Amniotic stem cell (primary cell): ENCODE results near the gene LUZP2.
"Not testable (repeated sequence)": the region's sequence is repeated elsewhere in the genome, so short reads cannot be mapped to it uniquely, and the experiment has no call there.

Experiments used
- DNase-seq: peaks from one replicate; lab custom pipeline; 2025; lab: John Stamatoyannopoulos, UW

The LUZP2 gene

DNA sequence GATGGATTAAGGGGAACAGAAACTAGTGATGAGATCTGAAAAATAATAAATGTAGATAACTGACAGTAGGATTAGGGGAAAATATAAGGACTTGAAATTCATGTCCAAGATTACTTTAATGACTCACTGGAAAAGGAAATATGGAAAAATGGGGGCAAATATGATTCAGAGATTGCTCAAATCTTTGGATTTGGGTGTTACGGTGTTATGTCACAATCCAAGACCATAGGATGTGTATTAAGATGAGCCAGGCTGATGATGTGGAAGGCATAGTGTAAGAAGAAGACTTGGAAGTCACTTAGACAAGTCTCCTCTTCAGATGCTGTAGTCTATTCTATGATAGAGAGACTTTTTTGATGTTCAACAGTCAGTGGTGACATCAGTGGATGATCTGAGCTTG lies 323.7 kb downstream of the LUZP2 start:
- DNase-seq, result no peak

DNA sequence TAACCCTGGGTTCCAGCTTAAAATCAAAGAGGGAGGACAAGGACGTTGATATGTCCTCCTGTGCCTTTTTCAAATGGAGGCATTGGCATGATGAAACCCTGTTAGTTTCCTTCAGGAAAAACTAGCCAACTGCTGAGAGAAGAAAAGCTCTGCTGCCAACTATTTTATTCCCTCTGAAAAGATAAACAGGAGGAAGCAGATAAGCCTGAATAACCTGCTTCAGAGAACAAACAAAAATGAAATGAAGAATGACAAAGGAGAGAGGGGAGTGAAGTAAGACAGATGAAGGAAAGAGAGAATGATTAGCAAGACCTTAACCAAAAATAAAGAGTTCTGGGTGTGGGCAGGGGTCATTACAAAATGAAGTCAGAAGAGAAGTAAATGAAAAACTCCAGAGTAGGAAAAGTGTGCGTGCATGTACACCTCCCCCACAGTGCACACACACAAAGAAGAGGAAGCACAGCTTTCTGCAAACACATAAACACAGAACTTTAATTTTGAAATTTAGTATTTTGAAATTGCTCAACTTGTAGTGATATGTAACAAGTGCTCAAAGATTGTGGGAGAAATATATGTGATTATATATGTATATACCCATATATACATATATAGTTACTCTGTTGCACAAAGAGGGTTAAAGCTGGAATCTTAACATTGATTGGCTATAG lies 332.2 kb downstream of the LUZP2 start:
- no peak for DNase-seq

DNA sequence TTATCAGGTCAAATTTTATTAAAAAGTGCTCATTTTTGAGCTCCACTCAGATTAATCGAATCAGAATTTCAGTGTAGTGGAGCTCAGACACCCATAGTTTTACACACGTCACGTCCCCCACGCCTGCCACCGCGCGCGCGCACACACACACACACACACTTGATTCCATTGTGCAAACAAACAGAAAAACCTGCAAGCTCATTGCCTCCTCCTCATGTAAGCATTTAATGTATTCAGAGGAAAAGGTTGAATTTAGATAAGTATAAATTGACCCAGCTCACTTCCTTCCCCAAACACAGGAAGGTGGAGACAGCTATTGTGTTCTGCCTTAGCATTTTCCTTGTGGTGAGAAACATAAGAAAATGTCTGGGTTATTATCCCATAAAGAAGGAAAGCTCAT lies 336.7 kb downstream of the LUZP2 start:
- DNase-seq, result no peak

DNA sequence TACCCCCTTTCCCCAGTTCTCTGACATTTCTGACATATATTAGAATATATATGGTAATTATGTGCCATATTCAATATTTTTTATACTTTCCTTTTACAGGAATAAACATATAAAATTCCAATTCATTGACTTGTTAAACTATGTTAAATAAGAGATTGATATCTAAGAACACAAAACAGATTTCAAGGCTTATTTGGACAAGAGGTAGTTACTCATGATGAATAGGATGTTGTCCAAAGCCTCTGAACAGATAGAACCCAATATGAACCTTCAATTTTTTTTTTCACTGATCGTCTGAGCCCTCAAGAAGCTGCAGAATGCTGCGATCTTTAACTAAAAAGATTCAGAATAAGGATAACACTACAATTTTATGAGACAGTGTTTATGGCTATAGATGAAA lies 340.3 kb downstream of the LUZP2 start:
- no peak for DNase-seq

DNA sequence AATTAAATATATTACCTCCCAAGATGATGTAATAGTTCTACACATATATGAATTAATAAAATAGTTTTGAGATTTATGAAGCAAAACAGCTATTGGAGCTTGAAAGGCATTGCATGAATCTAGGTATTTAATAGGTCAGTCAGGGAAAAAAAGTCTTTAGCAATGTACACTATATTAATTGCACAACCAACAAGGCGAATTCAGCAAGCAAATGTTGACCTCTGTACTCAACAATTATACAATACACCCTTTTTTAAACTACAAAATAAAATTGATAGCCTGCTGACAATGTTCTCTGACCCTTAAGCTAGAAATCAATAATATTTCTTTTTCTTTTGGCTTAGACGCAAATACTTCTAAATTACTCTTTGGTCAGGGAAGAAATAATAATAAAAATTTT lies 345.5 kb downstream of the LUZP2 start:
- no peak for DNase-seq

DNA sequence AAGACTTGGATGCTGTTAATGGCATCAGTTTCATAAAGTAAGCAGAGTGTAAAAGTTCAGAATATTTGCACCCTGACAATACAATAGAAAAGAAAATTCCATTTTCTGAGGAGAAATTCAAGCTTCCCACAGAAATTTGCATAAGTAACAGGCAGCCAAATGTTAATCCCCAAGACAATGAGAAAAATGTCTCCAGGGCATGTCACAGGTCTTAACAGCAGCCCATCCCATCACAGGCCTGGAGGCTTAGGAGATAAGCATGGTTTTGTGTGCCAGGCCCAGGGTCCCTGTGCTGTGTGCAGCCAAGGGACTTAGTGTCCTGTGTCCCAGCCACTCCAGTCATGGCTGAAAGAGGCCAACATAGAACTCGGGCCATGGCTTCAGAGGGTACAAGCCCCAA lies 347.6 kb downstream of the LUZP2 start:
- DNase-seq, result no peak

DNA sequence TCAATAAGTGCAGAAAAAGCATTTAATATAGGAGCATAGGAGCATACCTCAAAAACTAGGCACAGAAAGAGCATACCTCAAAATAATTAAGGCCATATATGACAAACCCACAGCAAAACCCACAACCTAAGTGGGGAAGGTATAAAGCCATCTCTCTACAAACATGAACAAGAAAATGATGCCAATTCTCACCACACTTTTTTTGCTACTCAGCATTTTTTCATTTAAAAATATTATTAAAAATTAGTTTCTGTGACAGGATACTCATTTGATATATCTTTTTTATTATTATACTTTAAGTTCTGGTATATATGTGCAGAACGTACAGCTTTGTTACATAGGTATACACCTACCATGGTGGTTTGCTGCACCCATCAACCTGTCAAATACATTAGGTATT lies 352.0 kb downstream of the LUZP2 start:
- DNase-seq, result no peak

DNA sequence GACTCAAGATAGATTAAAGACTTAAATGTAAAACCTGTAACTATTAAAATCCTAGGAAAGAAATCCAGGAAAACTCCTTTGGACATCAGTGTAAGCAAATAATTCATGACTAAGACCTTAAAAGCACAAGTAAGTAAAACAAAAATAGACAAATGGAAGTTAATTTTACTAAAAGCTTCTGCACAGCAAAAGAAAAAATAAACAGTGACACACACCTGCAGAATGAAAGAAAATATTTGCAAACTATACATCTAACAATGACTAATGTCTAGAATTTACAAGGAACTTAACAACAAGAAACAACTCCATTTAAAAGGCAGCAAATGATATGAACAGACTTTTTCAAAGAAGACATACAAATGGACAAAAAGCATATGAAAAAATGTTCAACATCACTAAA lies 359.1 kb downstream of the LUZP2 start:
- DNase-seq, result no peak

DNA sequence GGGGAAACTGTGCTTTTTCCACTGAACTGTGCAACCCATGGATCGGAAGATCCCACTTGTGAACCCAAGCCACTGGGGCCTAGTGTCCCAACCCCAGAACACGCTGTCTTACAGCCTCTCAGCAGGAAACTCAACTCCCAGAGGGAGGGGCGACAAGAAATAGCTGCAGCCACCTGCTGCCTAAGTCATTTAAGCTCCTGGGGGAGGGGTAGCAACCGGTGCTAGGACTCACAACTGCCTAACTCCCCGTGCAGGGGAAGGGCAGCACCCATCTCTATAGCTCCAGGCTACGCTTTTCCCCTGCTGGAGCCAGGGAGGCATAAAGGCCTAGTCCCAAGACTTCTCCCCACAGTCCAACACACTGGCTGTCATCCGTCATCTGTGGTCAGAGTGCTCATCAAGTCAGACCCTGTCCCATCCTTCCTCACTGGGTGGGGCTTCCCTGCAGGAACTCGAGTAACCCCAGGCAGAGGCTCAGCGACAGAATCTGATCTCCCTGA lies 363.0 kb downstream of the LUZP2 start:
- no peak for DNase-seq

DNA sequence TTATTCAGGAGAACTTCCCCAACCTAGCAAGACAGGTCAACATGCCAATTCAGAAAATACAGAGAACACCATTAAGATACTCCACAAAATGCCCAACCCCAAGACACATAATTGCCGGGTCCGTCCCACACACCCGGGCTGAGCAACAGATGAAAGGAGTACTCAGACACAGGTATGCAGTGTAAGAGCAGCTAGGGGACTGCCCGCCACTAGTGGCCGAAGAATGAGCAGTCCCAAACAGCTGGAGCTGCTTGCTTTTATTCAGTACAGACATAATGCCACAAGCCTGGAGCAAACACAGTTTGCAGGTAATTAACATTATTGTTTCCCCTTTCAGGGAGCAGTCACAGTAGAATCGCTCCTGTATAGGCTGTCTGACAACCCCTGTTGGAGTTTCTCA lies 364.6 kb downstream of the LUZP2 start:
- no peak for DNase-seq

DNA sequence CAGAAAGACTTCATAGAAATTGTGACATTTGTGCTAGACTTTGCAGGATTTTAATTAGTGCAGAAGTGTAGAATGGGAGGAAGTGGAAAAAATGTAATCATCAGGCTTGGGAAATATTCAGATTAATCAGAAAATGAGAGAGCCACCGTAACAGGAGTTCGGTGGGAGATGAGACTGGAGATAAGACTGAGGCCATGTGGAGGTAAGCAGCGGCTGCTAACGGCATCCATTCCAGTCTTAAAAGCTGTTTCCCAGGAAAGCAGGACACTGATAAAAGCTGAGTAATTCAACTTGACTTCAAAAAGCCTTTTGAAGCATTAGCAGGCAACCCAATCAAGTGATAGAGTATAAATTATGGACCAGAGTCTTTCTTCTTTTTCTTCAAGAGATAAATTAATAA lies 369.9 kb downstream of the LUZP2 start:
- no peak for DNase-seq

DNA sequence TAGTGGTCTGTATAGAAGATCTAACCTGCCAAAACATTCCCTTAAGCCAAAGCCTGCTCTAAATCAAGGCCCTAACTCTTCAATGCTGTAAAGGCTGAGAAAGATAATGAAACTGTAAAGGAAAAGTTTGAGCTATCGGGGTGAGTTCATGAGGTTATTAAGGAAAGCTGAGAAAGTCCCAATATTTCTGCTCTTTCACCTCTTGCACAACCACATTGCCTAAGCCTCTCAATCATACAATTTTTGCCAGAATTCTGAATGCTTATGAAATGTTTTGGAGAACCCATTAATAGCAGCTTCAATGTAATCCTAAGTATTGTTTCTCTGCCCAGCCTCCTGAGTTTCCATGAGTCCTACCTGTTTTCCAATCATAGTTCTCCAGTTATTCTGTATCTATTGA lies 373.2 kb downstream of the LUZP2 start:
- no peak for DNase-seq

DNA sequence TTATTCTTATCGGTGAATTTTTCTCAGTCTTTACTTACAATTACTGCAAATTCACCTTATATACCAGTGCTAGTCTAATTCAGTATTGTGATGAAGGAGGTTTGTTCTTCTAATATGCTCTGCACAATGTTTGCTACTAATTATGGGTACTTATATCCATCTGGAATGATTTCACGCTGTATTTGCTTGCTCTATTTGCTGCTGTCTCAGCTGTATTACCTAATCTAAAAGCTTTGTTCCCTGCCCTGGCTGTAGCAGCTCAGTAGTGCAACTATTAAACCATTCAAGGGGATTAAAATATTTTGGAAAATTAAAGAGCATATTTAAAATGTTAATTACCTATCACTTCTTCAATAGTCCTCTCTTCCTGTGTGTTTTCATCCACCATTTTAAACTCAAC lies 375.3 kb downstream of the LUZP2 start:
- no peak for DNase-seq

DNA sequence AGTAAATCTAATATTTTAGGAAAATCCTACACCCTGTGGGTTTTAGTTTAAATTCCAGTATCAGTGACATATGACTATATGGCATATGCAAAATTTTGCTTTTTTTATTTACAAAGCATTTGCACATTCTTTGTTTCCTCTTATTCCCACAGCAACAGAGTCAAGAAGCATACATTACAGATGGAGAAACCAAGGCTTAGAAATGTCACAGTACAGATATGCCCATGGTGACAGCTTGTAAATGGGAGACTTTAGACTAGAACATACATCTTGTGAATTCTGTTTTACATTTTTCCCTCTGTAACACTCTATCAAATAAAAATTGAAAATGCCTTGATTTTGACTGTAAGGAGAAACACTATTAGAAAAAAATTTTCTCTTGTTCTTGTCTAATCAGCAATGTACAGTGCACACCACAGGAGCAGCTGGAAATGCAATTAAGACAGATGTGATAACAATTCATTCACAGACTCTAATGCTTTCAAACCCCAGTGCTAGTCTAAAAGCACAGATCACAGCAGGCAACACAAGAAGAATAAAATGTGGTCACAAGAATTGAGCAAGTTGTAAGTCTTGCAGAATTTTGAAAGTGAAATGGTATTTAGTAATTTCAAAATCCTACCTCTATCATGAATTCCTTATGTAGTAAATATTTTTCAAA lies 375.9 kb downstream of the LUZP2 start:
- DNase-seq, result no peak

DNA sequence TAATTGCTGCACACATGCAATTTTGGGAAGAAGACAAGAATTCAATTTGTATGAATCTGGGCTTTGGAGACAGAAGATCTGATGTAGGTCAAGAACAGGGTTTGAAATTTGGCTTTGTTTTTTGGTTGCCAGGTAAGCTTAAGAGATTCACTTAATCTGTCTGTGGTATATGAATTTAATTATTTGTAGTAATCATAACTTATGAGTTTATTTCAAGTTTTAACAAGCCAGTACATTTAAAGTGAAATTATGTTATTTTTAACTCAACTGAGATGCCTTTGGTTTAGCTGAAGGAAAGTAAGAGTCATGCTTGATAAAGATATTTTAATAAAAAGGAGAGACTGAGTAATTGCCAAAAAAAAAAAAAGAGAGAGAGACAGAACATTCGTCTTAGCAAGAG lies 384.1 kb downstream of the LUZP2 start:
- DNase-seq, result no peak

DNA sequence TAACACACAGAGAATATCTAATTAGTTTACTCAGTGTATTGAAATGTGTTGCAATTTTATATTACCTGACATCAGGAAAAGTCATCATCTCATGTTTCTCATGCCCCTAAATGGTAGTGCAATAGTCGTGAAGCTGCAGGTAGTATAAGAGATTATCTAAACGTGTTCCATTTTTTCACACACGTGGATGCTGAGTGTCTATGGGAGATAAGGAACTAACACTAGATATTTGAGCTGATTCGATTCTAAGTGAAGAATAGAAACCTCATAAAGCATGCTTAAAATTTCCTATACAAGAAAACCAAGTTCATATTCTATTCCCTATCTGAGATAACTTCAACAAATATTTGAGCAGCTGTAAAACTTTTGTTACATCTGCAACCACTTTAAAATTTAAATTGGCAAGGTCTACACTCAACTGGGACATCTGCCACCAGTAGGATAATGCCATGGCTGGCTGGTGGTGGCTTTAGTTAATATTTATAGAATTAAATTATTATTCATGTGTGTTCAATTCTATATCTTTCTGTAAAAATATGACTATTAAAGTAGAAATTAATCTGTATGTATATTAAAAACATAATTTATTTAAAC lies 388.8 kb downstream of the LUZP2 start:
- DNase-seq, result no peak

DNA sequence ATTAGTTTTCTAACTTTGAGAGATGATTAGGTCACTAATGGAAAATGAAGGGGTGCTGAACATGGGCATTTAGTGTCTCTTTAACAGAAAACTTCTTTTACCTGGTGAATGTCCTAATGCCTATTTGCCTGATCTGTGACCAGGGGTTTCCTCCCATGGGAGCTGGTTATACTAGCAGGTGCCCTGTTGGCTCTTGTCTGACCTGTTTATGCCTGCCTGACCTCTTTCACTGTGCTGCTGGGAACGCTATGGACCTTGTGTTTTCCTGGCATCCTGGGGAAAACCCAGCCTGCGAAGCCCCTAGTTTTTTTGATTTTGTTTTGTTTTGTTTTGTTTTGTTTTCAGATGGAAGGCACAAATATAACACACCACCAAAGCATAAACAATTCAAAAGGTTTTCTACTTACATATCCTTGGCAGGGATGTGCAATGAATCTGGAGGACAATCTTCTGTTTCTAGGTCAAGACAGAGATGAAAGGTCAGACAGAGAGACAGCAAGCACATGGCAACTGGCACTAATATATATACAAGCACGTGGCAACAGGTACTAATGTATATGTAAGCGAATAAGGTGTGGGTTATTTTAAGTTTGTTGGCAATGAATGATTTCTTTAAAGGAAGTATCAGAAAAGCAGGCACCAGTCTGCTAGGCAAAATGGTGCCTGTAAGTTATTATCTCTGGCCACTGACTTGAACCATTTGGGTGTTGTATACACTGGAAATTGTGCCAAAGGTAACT lies 390.2 kb downstream of the LUZP2 start:
- no peak for DNase-seq

DNA sequence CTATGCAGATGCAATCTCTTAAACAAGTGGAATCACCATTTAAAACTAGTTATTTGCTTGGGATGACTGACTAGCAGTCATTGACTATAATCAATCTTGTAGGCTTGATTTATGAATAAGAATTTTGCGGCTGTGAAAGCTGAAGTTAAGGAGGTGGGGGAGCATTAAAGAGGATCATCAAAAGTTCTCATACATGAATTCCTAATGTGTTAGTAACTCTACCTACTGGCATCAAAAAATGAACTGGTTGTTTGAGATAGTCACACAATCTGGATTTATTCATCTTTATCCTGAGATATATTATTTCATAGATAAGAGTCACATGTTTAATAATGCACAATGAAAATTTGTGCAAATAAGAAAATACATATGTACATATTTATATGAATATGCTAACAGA lies 393.6 kb downstream of the LUZP2 start:
- no peak for DNase-seq

DNA sequence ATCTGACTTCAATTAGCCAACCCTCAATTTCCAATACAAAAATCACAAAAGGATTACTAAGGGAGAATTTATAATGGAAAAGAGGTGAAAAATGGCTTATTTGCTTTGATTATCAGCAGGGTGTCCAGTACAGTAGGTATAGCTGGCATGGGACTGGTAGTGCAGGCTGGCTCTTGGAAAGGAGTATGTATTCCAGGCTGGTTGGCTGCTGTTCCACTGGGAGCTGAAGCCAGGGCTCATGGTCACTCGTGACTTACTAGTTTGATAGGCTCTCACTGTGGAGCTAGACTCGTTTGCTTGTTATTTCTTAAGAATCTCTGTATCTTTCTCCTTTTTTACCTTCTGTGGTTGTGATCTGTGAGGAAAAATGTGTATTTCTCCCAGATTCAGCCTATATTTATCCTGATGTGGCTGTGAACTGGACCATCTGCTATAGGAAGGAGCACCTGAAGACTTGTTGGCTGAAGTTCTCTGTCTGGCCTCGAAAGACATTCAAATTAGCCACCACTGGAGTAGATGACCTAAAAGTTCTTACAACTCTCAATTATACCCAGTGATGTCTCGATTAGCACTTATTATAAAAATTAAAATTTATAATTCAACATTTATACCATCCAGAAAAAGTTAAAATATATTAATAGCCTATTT lies 395.1 kb downstream of the LUZP2 start:
- DNase-seq, result not testable (repeated sequence)

DNA sequence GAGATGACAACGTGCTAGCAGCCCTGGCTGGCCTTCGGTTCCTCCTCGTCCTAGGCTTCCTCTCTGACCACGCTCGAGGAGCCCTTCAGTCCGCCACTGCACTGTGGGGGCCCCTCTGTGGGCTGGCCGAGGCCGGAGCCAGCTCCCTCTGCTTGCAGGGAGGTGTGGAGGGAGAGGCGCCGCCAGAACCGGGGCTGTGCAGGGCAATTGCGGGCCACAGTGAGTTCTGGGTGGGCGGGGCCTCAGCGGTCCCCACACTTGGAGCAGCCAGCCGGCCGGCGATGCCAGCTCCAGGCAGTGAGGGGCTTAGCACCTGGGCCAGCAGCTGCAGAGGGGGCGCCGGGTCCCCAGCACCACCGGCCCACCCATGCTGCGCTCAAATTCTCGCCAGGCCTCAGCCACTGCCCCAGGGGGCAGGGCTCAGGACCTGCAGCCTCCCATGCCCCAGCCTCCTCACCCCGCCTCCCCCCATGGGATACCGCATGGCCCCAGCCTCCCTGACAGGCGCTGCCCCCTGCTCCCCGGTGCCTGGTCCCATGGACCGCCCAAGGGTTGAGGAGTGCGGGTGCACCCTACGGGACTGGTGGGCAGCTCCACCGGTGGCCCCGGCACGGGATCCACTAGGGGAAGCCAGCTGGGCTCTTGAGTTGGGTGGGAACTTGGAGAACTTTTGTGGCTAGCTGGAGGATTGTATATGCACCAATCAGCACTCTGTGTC lies 399.4 kb downstream of the LUZP2 start:
- DNase-seq, result no peak

DNA sequence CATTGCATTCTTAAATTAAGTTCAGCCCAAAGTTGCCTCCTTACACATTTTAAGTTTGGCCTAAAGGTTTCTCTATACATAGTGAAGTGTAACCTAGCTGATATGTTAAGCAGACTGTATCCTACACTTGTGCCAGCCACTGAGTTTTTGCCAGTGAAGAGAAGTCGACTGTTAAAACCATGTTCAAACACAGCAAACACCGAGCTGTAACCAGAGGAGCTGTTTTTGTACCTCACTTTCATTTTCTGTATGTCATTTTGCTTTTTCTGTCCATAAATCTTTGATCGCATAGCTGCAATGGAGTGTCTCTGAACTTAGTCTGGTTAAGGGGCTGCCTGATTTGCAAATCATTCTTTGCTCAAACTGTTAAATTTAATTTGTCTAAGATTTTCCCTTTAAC lies 403.7 kb downstream of the LUZP2 start:
- DNase-seq, result no peak
